GM19324 (cell line): ENCODE data around the gene DPP6.
A peak's percentile ranks its signal among the peaks of the same experiment; 100 is the strongest.
"Not testable (repeated sequence)": the region's sequence is repeated elsewhere in the genome, so short reads cannot be mapped to it uniquely, and the experiment has no call there.

ENCODE experiments used
- ATAC-seq: cut with Tn5 transposase; IDR thresholded peaks from one replicate; pipeline ENCODE4 v1.9.1; 2021; ENCODE audit warnings: mild to moderate bottlenecking, moderate library complexity; ENCODE audit not compliant: unreplicated experiment, low FRiP score

Gene DPP6

DNA sequence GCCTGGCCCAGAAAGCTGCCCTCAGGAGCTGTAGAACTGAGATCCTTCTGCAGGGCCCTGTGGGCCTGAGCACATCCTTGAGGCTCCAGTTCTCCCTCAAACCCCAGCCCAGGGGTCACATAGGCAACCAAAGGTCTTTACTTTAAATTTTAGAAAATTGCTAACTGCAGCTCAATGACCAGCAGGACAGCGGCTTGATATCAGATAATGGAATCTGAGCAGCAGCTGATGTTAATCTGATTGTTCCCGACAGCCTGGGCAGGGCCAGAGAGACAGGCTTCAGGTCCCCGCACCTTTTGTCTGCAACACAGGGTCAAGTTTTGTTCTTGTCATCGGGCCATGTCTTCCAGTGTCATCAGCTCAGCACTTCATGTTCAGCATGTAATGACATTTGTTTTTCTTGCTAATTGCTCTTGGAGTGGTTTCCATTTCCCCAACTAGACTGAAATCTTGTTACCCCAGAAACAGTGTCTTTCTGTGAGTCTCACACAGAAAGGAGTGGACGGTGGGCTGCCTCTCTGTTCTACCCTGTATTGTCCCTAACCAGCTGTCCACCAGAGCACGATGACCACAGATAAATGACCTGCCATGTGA is 859.8 kb downstream of the DPP6 start:
- no peak for ATAC-seq

- no peak for ATAC-seq
Observed at GRCh38 chr7:154912871-154913637, 860.9 kb downstream of the DPP6 start.

DNA sequence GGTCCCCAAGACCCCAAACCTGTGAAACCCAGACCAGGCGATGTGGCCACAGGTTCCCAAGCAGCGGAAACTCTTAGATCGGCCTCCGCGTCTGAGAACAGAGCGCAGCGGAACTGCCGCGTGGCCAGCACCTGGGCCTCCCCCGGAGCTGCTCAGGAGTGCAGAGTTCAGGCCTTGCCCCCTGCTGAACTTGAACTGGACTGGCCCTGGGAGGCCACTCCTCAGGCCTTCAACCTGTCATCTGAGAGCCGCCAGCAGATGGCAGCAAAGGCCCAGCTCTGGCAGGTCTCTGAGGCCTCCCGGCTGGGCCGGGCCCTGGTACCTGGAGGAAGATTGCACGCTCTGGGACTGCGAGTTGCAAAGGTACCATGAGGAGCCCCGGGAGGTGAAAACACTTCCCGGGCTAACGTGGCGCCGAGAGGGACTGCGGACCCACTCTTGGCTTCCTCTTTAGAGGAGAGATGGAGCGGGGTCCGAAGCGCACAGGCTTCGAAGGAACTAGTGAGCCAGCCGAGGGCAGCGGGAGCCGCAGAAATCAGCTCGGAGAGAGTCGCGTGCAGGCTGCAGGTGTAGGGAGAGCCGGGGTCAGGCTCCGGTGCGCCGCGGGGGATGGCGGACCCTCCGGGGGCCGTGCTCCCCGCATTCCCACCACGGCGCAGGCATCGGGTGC is 861.6 kb downstream of the DPP6 start:
- ATAC-seq: peak; percentile 93

DNA sequence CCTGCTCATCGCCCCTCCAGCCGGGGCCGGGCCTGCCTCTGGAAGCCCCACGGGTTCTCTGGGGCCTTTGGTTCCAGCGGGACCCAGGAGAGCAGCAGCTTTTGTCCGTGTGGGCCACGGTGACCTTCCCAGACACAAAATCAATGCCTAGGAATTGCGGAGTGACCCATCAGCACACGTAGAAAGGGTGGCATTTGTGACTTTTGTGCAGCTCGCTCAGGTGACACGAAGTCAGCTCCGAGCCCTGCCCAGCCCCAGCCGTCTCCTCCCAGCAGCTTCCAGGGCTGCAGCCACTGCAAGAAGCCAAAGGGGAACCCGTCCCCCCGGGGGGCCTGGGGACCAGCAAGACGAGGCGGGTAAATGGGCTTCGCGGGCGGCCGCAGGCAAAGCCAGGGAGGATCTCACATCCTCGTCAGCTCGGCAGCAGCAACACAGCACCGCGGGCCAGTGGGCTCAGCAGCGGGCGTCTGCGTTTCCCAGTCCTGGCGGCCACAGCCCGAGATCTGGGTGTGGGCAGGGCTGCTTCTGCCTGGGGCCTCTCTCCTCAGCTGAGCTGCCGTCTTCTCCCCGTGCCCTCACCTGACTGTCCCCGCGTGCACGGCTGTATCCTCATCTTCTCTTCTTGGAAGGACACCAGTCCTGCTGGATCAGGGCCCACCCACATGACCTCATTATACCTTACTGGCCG is 862.3 kb downstream of the DPP6 start:
- ATAC-seq: no peak

- ATAC-seq: no peak
Observed at GRCh38 chr7:154914996-154915380, 862.8 kb downstream of the DPP6 start.

- ATAC-seq: no peak
Observed at GRCh38 chr7:154915600-154915999, 863.4 kb downstream of the DPP6 start.

- ATAC-seq: no peak
Observed at GRCh38 chr7:154916381-154916780, 864.2 kb downstream of the DPP6 start.

- ATAC-seq: no peak
Observed at GRCh38 chr7:154916856-154917807, 864.9 kb downstream of the DPP6 start.

GRCh38 chr7:154917808-154918160 is 865.6 kb downstream of the DPP6 start:
- ATAC-seq: no peak

DNA sequence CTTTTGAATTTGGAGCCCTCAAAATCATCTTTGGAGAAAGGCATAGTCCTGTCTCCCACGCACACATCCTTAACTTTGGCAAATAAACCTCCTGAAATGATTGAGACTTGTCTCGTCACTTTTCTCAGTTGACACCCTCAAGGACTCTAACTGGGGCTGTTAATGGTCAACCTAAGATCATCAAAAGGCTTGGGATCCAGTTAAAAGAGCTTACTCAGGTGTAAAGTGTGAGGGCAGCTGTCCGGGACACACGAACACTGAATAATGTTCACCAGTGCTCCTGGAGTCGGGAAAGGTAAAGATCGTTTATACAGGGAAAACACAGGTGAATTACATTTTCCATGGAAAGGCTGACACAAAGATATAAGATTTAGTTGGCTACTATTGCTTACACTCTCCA is 866.1 kb downstream of the DPP6 start:
- no peak for ATAC-seq

GRCh38 chr7:154918741-154919140 is 866.5 kb downstream of the DPP6 start:
- ATAC-seq: no peak

DNA sequence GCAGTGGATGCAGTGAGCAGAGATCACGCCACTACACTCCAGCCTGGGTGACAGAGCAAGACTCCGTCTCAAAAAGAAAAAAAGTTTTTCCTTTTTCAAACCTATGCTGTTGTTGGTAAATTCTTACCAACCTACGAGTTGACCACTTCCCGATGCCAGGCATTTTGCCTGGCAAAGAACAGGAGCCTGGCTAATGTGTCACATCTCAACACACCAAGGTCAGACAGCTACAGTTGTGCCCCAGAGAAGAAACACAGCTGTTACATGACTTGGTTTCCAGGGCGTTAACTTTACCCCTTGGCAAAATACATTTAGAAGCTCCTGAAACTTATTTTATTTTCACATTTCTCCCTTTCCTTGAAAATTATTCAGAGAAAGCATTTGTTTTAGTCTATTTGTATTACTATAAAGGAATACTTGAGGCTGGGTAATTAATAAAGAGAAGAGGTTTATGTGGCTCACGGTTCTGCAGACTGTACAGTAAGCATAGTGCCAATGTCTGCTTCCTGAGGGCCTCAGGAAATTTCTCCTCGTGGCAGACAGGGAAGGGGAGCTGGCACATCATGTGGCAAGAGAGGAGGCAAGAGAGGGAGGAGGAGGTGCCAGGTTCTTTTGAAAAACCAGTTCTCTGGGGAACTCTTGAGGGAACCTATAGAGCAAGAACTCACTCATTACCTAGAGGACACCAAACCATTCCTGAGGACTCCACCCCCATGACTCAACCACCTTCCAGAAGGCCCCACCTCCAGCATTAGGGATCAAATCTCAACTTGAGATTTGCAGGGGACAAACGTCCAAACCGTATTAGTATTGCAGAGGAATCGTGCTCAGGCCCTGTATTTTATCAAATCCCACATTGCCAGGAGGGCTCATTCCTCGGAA is 867.4 kb downstream of the DPP6 start:
- ATAC-seq: no peak

DNA sequence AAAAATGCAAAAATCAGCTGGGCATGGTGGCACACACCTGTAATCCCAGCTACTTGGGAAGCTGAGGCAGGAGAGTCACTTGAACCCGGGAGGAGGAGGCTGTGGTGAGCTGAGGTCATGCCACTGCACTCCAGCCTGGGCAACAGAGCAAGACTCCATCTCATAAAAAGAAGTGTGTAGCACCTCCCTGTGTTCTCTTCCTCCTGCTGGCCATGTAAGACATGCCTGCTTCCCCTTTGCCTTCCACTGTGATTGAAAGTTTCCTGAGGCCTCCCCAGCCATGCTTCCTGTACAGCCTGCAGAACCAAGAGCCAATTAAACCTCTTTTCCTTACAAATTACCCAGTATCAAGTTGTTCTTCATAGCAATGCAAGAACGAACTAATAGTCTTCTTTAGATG is 870.3 kb downstream of the DPP6 start:
- not testable (repeated sequence) for ATAC-seq

DNA sequence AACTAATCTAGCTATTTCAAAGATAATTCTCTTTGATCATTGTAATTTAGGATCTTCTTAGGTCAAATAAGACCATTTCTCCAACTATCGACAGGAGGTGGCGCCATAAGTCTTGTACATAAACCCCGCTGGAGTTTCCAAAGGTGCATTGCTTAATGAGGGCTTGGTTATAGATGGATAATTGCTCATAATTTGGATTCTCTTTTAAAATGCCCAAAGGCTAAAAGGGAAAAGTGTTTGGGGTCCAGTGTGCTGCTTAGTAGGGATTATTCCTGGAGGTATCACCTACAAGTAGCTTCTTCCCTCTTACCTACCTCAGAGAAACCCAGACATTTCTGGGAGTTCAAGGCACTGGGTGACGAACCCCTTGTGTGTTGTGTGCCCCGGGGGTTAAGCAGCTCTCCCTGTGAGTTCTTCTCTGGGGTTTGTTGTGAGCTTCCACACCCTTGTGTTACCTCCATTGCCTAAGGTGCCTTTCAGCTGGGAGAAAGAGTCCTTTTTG is 875.5 kb downstream of the DPP6 start:
- peak; percentile 48 for ATAC-seq

- ATAC-seq: peak; percentile 87
Observed at GRCh38 chr7:154928136-154929005, 876.2 kb downstream of the DPP6 start.

- no peak for ATAC-seq
Observed at GRCh38 chr7:154929006-154929726, 877.0 kb downstream of the DPP6 start.

GRCh38 chr7:154931906-154932305 is 879.7 kb downstream of the DPP6 start:
- ATAC-seq: no peak
